ENCODE data around the gene TEX12. TPM values are rescaled to one million over a fixed set of nuclear protein-coding genes. Genes with fewer than 3 reads are reported as not detected.
"Not testable (repeated sequence)": the region's sequence is repeated elsewhere in the genome, so short reads cannot be mapped to it uniquely, and the experiment has no call there.

TEX12 gene
- total RNA-seq = 0.16 TPM

- ATAC-seq = no peak
Measured at GRCh38 chr11:112167145-112167544, at the start of gene TEX12. Gene TEX12 (plus strand): TSS chr11:112167372. CDS start chr11:112169269, 1,897 bp downstream.

- ATAC-seq = no peak
Measured at GRCh38 chr11:112118176-112118575, 49.0 kb upstream of the TEX12 start.

GRCh38 chr11:112121981-112122615, 45.1 kb upstream of the TEX12 start:
- peak; percentile 39 for ATAC-seq

GRCh38 chr11:112123129-112123528, 44.0 kb upstream of the TEX12 start:
- no peak for ATAC-seq

- ATAC-seq = no peak
Measured at GRCh38 chr11:112127056-112127455, 40.1 kb upstream of the TEX12 start.

- peak; percentile 64 for ATAC-seq
Measured at GRCh38 chr11:112128483-112129121, 38.6 kb upstream of the TEX12 start.

- ATAC-seq = no peak
Measured at GRCh38 chr11:112129656-112130055, 37.5 kb upstream of the TEX12 start.

- no peak for ATAC-seq
Measured at GRCh38 chr11:112132737-112133136, 34.4 kb upstream of the TEX12 start.

GRCh38 chr11:112134473-112134872, 32.7 kb upstream of the TEX12 start:
- no peak for ATAC-seq

- ATAC-seq = no peak
Measured at GRCh38 chr11:112143597-112143996, 23.6 kb upstream of the TEX12 start.

- no peak for ATAC-seq
Measured at GRCh38 chr11:112150517-112150916, 16.7 kb upstream of the TEX12 start.

- no peak for ATAC-seq
Measured at GRCh38 chr11:112156153-112156955, 10.8 kb upstream of the TEX12 start.

- peak; percentile 98 for ATAC-seq
Measured at GRCh38 chr11:112156956-112157766, 10.0 kb upstream of the TEX12 start.

- no peak for ATAC-seq
Measured at GRCh38 chr11:112159098-112160065, 7.8 kb upstream of the TEX12 start.

- no peak for ATAC-seq
Measured at GRCh38 chr11:112160091-112160848, 6.9 kb upstream of the TEX12 start.

- ATAC-seq = no peak
Measured at GRCh38 chr11:112161012-112161411, 6.2 kb upstream of the TEX12 start.

GRCh38 chr11:112162200-112162599, 5.0 kb upstream of the TEX12 start:
- not testable (repeated sequence) for ATAC-seq

GRCh38 chr11:112162761-112163546, 4.2 kb upstream of the TEX12 start:
- peak; percentile 66 for ATAC-seq

GRCh38 chr11:112163875-112164685, 3.1 kb upstream of the TEX12 start, which contains the start of gene IL18:
Gene IL18 (minus strand): TSS chr11:112164094. CDS start chr11:112155053, 9,041 bp downstream.
- ATAC-seq = peak; percentile 90
